Ishikawa (cell line): ENCODE results near the gene SSH2.

Experiments used
- CEBPB ChIP-seq: IDR thresholded peaks from 2 replicates; pipeline ENCODE4 v1.6.1; 2012
- CREB1 ChIP-seq: IDR thresholded peaks from 2 replicates; pipeline ENCODE4 v1.6.1; 2012; ENCODE audit warnings: low read depth
- EGR1 ChIP-seq: IDR thresholded peaks from 2 replicates; pipeline ENCODE4 v1.6.1; 2012
- EP300 ChIP-seq: IDR thresholded peaks from 2 replicates; pipeline ENCODE4 v1.6.1; 2012; ENCODE audit warnings: borderline replicate concordance
- FOXM1 ChIP-seq: IDR thresholded peaks from 2 replicates; pipeline ENCODE4 v1.6.1; 2012; ENCODE audit warnings: low read depth, borderline replicate concordance
- NFIC ChIP-seq: IDR thresholded peaks from 2 replicates; pipeline ENCODE4 v1.6.1; 2012
- RAD21 ChIP-seq: IDR thresholded peaks from 2 replicates; pipeline ENCODE4 v1.6.1; 2012; ENCODE audit warnings: low read depth
- TAF1 ChIP-seq: IDR thresholded peaks from 2 replicates; pipeline ENCODE4 v1.6.1; 2012; ENCODE audit warnings: low read depth, mild to moderate bottlenecking
- TCF12 ChIP-seq: IDR thresholded peaks from 2 replicates; pipeline ENCODE4 v1.6.1; 2012; ENCODE audit warnings: low read depth
- TEAD4 ChIP-seq: IDR thresholded peaks from 2 replicates; pipeline ENCODE4 v1.6.1; 2012
- YY1 ChIP-seq: IDR thresholded peaks from 2 replicates; pipeline ENCODE4 v1.6.1; 2012; ENCODE audit warnings: low read depth
- ZBTB7A ChIP-seq: IDR thresholded peaks from 2 replicates; pipeline ENCODE4 v1.6.1; 2012; ENCODE audit warnings: low read depth
- TF ChIP-seq, protein P1 (sequence below): IDR thresholded peaks from 2 replicates; pipeline ENCODE4 v1.6.1; 2012
- TF ChIP-seq, protein P2 (sequence below): IDR thresholded peaks from 2 replicates; pipeline ENCODE4 v1.6.1; 2012; ENCODE audit warnings: low read depth, mild to moderate bottlenecking
- TF ChIP-seq, protein P3 (sequence below): IDR thresholded peaks from 2 replicates; pipeline ENCODE4 v1.6.1; 2012

Gene SSH2

DNA sequence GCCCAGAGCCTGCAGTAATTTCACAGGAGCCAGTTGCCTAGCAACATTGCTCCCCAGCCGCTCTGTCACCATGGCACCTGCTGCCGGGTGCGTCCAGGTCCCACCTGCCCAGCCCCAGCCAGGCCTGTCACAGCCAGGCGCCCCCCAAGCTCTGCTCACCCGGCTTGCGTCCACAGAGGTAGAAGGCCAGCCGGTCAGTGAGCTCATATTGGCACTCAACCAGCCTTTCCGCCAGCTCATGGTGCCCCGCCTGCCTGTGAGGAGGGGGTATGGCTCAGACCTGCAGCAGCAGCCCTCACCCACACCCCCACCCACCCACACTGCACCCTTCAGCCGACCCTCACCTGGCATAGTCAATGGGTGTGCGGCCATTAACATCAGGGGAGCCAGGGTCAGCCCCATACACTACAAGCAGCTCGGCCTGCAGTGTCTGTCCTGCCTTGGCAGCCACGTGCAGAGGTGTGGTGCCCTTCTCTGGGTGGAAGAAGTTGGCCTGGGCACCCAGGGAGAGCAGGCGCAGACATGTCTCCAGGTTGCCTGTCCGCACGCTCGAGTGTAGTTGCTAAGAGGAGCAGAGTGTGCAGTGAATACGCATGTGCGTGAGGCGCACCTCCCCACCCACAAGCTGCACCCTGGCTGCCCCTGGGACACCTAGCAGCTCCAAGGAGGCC lies 348.3 kb downstream of the SSH2 start:
- TF ChIP-seq YY1: no peak
- TF ChIP-seq CREB1: no peak
- TF ChIP-seq RAD21: no peak
- no peak for TF ChIP-seq CEBPB
- TF ChIP-seq, protein P1, sequence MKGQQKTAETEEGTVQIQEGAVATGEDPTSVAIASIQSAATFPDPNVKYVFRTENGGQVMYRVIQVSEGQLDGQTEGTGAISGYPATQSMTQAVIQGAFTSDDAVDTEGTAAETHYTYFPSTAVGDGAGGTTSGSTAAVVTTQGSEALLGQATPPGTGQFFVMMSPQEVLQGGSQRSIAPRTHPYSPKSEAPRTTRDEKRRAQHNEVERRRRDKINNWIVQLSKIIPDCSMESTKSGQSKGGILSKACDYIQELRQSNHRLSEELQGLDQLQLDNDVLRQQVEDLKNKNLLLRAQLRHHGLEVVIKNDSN: no peak
- no peak for TF ChIP-seq ZBTB7A
- no peak for TF ChIP-seq TCF12
- TF ChIP-seq EGR1: no peak
- TF ChIP-seq TAF1: no peak
- no peak for TF ChIP-seq TEAD4
- TF ChIP-seq NFIC: no peak
- no peak for TF ChIP-seq EP300
- TF ChIP-seq, protein P2, sequence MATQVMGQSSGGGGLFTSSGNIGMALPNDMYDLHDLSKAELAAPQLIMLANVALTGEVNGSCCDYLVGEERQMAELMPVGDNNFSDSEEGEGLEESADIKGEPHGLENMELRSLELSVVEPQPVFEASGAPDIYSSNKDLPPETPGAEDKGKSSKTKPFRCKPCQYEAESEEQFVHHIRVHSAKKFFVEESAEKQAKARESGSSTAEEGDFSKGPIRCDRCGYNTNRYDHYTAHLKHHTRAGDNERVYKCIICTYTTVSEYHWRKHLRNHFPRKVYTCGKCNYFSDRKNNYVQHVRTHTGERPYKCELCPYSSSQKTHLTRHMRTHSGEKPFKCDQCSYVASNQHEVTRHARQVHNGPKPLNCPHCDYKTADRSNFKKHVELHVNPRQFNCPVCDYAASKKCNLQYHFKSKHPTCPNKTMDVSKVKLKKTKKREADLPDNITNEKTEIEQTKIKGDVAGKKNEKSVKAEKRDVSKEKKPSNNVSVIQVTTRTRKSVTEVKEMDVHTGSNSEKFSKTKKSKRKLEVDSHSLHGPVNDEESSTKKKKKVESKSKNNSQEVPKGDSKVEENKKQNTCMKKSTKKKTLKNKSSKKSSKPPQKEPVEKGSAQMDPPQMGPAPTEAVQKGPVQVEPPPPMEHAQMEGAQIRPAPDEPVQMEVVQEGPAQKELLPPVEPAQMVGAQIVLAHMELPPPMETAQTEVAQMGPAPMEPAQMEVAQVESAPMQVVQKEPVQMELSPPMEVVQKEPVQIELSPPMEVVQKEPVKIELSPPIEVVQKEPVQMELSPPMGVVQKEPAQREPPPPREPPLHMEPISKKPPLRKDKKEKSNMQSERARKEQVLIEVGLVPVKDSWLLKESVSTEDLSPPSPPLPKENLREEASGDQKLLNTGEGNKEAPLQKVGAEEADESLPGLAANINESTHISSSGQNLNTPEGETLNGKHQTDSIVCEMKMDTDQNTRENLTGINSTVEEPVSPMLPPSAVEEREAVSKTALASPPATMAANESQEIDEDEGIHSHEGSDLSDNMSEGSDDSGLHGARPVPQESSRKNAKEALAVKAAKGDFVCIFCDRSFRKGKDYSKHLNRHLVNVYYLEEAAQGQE: no peak
- TF ChIP-seq, protein P3, sequence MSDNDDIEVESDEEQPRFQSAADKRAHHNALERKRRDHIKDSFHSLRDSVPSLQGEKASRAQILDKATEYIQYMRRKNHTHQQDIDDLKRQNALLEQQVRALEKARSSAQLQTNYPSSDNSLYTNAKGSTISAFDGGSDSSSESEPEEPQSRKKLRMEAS: no peak

DNA sequence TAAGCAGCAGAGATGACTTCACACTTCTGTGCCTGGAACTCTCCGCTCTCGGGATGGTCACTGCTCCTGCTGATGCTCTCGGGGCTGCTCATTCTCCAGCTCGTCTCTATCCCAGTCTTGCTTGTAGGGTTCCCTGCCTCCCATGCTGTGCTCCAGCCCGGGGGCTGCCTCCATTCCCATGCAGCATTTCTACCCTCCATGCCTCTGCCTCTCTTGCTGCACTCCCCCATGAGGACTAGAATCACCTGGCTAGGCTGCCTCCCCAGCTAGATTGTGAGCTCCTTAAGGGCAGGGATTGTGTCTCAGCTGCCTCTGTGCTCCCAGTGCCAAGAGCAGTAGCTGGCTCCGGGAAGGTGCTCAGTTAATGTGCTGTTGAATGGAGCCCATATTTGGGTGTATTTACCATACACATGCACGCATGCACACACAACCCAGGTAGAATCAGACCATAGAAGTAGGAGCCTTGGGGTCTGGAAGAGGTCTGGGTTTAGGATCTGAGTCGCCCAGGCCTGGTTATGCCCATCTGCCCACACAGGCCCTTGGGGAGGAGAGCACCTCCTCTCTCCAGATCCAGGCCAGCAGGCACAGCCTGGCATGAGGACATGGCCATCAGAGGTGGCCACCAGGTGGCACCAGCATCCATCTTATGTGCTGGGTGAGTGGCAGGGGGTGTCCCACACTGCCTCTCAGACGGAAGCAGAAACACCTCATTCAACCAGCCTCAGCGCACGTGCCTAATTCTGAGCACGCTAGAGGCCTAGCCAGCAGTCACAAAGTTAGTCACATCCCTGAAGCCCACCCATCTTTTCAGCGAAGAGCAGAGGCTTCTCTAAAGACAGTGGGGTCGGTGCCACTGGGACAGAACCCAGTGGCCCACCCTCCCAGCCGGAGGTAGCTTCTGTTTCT lies 349.9 kb downstream of the SSH2 start:
- no peak for TF ChIP-seq EP300
- peak; percentile 93 for TF ChIP-seq RAD21
- TF ChIP-seq FOXM1: no peak
- TF ChIP-seq YY1: no peak
- TF ChIP-seq EGR1: no peak
- TF ChIP-seq, protein P3: peak; percentile 89
- TF ChIP-seq ZBTB7A: no peak
- TF ChIP-seq, protein P1: peak; percentile 50; the same call in 1 of the 2 replicates
- TF ChIP-seq, protein P2: no peak
- TF ChIP-seq TCF12: no peak
- TF ChIP-seq CREB1: no peak

DNA sequence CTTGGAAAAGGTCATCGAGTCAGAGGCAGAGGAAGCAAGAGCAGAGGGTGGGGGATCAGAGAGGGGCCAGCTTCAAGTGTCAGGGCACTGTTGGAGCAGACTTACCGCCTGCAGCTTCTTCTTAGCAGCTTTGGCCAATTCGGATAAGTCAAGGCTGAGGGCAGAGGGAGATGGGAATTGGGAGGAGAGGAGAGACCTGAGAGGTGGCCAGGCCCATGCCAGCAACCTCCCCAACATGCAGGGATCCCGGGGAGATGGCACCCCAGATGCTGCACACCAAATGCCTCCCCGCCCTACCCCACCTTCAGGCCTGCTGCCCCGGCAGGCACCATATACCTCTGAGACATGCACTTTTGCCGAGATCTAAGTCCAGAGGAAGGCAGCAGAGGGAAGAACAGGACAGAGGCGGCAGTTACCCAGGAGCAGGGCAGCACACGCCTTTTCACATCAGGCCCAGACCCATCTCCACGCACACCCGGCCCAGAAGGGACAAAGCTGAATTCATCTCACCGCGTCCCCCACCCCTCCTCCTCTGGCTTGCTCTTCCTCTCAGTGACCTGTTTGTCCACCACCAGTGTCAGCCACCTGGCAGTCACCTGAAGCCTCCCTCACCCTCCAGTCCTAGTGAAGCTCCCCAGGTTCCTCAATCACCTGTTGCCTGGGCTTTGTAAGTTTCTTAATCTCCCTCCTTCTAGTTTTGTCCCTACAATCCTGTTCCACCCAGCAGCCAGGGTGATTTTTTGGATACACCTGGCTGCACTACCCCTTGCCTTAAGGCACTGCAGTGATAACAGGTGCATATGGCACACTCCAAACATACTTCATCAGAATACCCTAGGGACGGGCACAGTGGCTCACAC lies 351.2 kb downstream of the SSH2 start:
- TF ChIP-seq CEBPB (no peak), FOXM1 (no peak)

DNA sequence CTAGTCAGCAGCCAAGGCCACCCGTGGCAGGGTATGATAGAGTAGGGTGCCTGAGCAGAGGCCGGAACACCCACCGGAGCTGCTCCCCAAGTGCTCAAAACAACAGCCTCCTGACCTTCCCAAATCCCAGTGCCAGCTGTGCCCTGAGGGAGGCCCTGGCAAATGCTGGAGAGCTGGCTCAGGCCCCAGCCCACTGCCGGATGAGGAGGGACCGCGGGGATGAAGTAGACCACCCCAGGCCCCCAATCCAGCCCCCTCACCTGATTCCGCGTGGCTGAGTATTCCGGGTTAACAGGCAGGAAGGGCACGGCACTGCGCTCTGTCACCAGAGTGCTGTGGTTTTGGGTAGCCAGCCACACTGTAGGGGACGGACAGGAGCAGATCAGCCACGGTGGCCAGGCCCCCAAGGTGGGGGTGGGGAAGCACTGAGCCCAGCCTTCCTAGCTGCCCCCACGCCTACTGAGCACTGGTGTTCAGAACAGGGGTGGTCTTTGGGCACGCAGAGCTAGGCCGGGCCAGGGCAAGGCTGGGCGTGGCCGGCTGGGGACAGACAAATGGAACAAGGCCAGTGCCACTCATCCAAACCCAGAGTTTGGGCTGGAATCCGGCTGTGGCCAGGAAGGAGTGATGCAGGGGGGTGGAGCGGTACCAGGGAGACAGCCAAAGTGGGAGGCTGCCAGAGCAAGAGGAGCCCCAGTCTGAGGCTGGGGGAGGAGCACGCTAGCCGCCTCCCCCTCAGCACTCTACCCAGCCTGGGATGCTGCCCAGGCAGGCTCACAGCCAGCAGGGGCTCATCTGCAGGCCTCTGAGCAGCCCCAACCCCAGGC lies 352.4 kb downstream of the SSH2 start:
- TF ChIP-seq, protein P2: no peak
- TF ChIP-seq CEBPB (no peak), TCF12 (no peak), RAD21 (no peak), EP300 (no peak), YY1 (no peak), TAF1 (no peak), NFIC (no peak), CREB1 (no peak)
- TF ChIP-seq, protein P1: no peak
- TF ChIP-seq, protein P3: no peak
